ENCODE measurements around the gene DLG3.

The DLG3 gene

GRCh38 chrX:70479247-70479921 is 34.7 kb downstream of the DLG3 start:
- Histone ChIP-seq H3K9ac (ENCODE audit: low read depth, low read length) (no peak overlapping the region), H3K79me2 (ENCODE audit: insufficient read depth, low read length) (no peaks in the 10 kb centered on the region), H3K4me3 (ENCODE audit: low read depth in 1 of 2, low read length in 2 of 2) (no peak overlapping the region), H3K27ac (ENCODE audit: low read length) (no peak overlapping the region), H3K9me3 (ENCODE audit: insufficient read depth, low read length, severe bottlenecking) (no peaks in the 10 kb centered on the region), H4K20me1 (ENCODE audit: insufficient read depth, low read length) (no peaks in the 10 kb centered on the region), H3K4me1 (ENCODE audit: insufficient read depth, low read length) (no peaks in the 10 kb centered on the region; the same call in 1 of the 2 replicates), H2AFZ (ENCODE audit: low read depth, low read length) (no peak overlapping the region), H3K27me3 (ENCODE audit: insufficient read depth, low read length, poor library complexity) (no peaks in the 10 kb centered on the region), H3K4me2 (ENCODE audit: insufficient read depth, low read length) (no peak overlapping the region), H3K36me3 (ENCODE audit: insufficient read depth, low read length) (no peaks in the 10 kb centered on the region)
- DNase-seq (no peak), ATAC-seq (ENCODE audit: insufficient read depth, low read depth) (no peak)
- no peak for TF ChIP-seq EZH2 (IDR thresholded peaks at IDR 0.05; ENCODE audit: borderline replicate concordance, low read depth, low read length, severe bottlenecking)
- TF ChIP-seq, protein P1, sequence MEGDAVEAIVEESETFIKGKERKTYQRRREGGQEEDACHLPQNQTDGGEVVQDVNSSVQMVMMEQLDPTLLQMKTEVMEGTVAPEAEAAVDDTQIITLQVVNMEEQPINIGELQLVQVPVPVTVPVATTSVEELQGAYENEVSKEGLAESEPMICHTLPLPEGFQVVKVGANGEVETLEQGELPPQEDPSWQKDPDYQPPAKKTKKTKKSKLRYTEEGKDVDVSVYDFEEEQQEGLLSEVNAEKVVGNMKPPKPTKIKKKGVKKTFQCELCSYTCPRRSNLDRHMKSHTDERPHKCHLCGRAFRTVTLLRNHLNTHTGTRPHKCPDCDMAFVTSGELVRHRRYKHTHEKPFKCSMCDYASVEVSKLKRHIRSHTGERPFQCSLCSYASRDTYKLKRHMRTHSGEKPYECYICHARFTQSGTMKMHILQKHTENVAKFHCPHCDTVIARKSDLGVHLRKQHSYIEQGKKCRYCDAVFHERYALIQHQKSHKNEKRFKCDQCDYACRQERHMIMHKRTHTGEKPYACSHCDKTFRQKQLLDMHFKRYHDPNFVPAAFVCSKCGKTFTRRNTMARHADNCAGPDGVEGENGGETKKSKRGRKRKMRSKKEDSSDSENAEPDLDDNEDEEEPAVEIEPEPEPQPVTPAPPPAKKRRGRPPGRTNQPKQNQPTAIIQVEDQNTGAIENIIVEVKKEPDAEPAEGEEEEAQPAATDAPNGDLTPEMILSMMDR (IDR thresholded peaks at IDR 0.05; ENCODE audit: borderline replicate concordance, extremely low read depth, low read length, poor library complexity, severe bottlenecking): no peak

DNA sequence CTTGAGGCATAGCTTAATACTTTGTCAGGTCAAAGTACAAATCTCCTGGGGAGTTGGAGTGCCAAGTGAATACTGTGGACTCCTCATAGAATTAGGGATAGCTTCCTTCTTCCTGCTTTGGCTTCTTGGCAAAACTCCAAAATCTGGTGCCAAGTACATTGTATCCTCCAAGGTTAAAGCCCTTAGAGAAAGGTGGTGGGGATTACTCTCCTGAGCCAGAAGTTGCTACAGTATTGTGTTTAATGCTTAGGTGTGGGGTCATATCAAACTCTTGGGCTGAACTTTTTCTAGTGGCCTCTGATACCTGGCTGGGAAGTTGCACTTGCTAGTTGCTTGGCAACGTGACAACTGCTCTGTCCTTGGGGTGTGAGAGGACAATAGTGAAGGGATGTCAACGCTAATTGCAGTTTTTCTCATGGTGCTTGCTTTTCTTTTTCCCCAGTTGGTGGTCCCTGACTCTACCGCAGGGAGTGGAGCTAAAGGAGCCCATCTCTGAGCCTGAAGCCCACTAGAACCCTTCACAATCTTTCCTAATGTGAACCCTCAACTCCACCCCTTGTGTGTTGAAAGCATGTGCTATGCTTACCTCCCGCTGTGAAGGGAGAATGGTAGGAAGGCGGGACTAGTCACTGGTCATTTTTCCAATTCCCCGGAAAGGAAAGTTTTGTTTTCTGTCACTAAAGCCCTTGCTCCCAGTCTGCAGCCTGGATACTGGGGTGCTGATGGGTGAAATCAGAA is 35.5 kb downstream of the DLG3 start:
- no peak overlapping the region for H3K4me3 ChIP-seq (ENCODE audit: low read depth in 1 of 2, low read length in 2 of 2)
- no peak overlapping the region for H2AFZ ChIP-seq (ENCODE audit: low read depth, low read length)
- no peaks in the 10 kb centered on the region for H3K9me3 ChIP-seq (ENCODE audit: insufficient read depth, low read length, severe bottlenecking)
- no peak for DNase-seq
- no peaks in the 10 kb centered on the region for H3K79me2 ChIP-seq (ENCODE audit: insufficient read depth, low read length)
- no peak for ATAC-seq (ENCODE audit: insufficient read depth, low read depth)
- TF ChIP-seq, protein P1 (IDR thresholded peaks at IDR 0.05; ENCODE audit: borderline replicate concordance, extremely low read depth, low read length, poor library complexity, severe bottlenecking): no peak
- no peak for TF ChIP-seq EZH2 (IDR thresholded peaks at IDR 0.05; ENCODE audit: borderline replicate concordance, low read depth, low read length, severe bottlenecking)
- no peaks in the 10 kb centered on the region for H4K20me1 ChIP-seq (ENCODE audit: insufficient read depth, low read length)
- no peak overlapping the region for H3K4me2 ChIP-seq (ENCODE audit: insufficient read depth, low read length)
- no peaks in the 10 kb centered on the region for H3K36me3 ChIP-seq (ENCODE audit: insufficient read depth, low read length)
- H3K27ac ChIP-seq (ENCODE audit: low read length): no peak overlapping the region
- no peaks in the 10 kb centered on the region for H3K27me3 ChIP-seq (ENCODE audit: insufficient read depth, low read length, poor library complexity)
- H3K9ac ChIP-seq (ENCODE audit: low read depth, low read length): no peak overlapping the region
- no peaks in the 10 kb centered on the region; the same call in 1 of the 2 replicates for H3K4me1 ChIP-seq (ENCODE audit: insufficient read depth, low read length)

DNA sequence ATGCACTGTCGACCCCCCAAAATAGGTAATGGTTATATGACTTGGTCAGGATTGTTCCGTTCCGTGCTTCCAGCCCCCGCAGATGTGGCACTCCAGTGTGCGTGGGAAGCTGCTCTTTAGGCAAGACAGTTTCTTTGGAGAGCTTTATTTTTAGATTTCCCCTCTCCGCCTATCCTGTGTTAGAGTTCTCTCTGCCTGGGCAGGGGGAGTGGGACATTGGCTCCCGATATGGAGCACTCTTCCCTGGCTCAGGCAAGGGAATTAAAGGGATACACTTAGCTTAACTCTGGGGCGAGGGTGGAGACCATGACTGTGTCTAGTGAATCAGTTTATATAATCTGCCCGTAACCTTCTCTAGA is 36.0 kb downstream of the DLG3 start:
- no peaks in the 10 kb centered on the region for H4K20me1 ChIP-seq (ENCODE audit: insufficient read depth, low read length)
- TF ChIP-seq, protein P1 (IDR thresholded peaks at IDR 0.05; ENCODE audit: borderline replicate concordance, extremely low read depth, low read length, poor library complexity, severe bottlenecking): no peak
- no peak for TF ChIP-seq EZH2 (IDR thresholded peaks at IDR 0.05; ENCODE audit: borderline replicate concordance, low read depth, low read length, severe bottlenecking)
- H3K4me2 ChIP-seq (ENCODE audit: insufficient read depth, low read length): no peak overlapping the region
- no peak overlapping the region for H3K9ac ChIP-seq (ENCODE audit: low read depth, low read length)
- no peaks in the 10 kb centered on the region for H3K79me2 ChIP-seq (ENCODE audit: insufficient read depth, low read length)
- no peak overlapping the region for H3K27ac ChIP-seq (ENCODE audit: low read length)
- H3K27me3 ChIP-seq (ENCODE audit: insufficient read depth, low read length, poor library complexity): no peaks in the 10 kb centered on the region
- no peaks in the 10 kb centered on the region for H3K9me3 ChIP-seq (ENCODE audit: insufficient read depth, low read length, severe bottlenecking)
- no peak overlapping the region for H3K4me3 ChIP-seq (ENCODE audit: low read depth in 1 of 2, low read length in 2 of 2)
- H2AFZ ChIP-seq (ENCODE audit: low read depth, low read length): no peak overlapping the region
- no peaks in the 10 kb centered on the region; the same call in 1 of the 2 replicates for H3K4me1 ChIP-seq (ENCODE audit: insufficient read depth, low read length)
- H3K36me3 ChIP-seq (ENCODE audit: insufficient read depth, low read length): no peaks in the 10 kb centered on the region
- DNase-seq (no peak), ATAC-seq (ENCODE audit: insufficient read depth, low read depth) (no peak)
